Mesenchymal stem cell (in vitro differentiated cells and primary cell): ENCODE data around the gene EWSR1.

Source experiments
- DNase-seq: peaks from one replicate; pipeline ENCODE4 v3.0.0-alpha.2; 2013
- H2AFZ ChIP-seq: one replicate; pipeline ENCODE4 v1.6.1; 2013; ENCODE audit warnings: low read depth, mild to moderate bottlenecking, control low read depth, inconsistent platforms, low read length, moderate library complexity
- H2AK5ac ChIP-seq: 2 replicates; pipeline ENCODE4 v1.6.1; 2013; ENCODE audit warnings: low read length, moderate library complexity, mild to moderate bottlenecking, inconsistent platforms; ENCODE audit not compliant: severe bottlenecking
- H2BK120ac ChIP-seq: one replicate; pipeline ENCODE4 v1.6.1; 2013; ENCODE audit warnings: low read depth, mild to moderate bottlenecking, inconsistent platforms, low read length, moderate library complexity
- H2BK12ac ChIP-seq, 2 experiments: one replicate each; pipeline ENCODE4 v1.6.1; 2013; ENCODE audit warnings: inconsistent platforms in 2 of 2, low read length in 2 of 2, mild to moderate bottlenecking in 2 of 2, moderate library complexity in 2 of 2, control low read depth in 1 of 2
- H2BK15ac ChIP-seq: one replicate; pipeline ENCODE4 v1.6.1; 2013; ENCODE audit warnings: mild to moderate bottlenecking, low read depth, inconsistent platforms; ENCODE audit not compliant: poor library complexity, severe bottlenecking
- H2BK5ac ChIP-seq: 2 replicates; pipeline ENCODE4 v1.6.1; 2013; ENCODE audit warnings: low read depth, mild to moderate bottlenecking, low read length, control low read depth, inconsistent platforms; ENCODE audit not compliant: poor library complexity, severe bottlenecking
- H3K14ac ChIP-seq, 2 experiments: one replicate each; pipeline ENCODE4 v1.6.1; 2013; ENCODE audit warnings: inconsistent platforms in 2 of 2, low read length in 2 of 2, control low read depth in 1 of 2, mild to moderate bottlenecking in 1 of 2, moderate library complexity in 1 of 2
- H3K18ac ChIP-seq, 2 experiments: one replicate each; pipeline ENCODE4 v1.6.1; 2013; ENCODE audit warnings: inconsistent platforms in 2 of 2, low read length in 2 of 2, control low read depth in 1 of 2, low read depth in 1 of 2, mild to moderate bottlenecking in 1 of 2
- H3K23ac ChIP-seq, 2 experiments: one replicate each; pipeline ENCODE4 v1.6.1; 2013; ENCODE audit warnings: inconsistent platforms in 2 of 2, low read length in 2 of 2, mild to moderate bottlenecking in 2 of 2, moderate library complexity in 2 of 2, control low read depth in 1 of 2
- H3K27ac ChIP-seq: 2 replicates; pipeline ENCODE4 v1.5.1; 2013; ENCODE audit warnings: mild to moderate bottlenecking, moderate library complexity, low read length, control low read depth, inconsistent platforms; ENCODE audit not compliant: poor library complexity, severe bottlenecking
- H3K27me3 ChIP-seq, 2 experiments: 2 replicates each; pipeline versions ENCODE4 v1.6.1 to v1.7.0; 2013; ENCODE audit warnings: low read length in 2 of 2, mild to moderate bottlenecking in 2 of 2, moderate library complexity in 2 of 2, control low read depth in 1 of 2, inconsistent platforms in 1 of 2; ENCODE audit not compliant: control insufficient read depth in 1 of 2, insufficient read depth in 1 of 2
- H3K36me3 ChIP-seq, 2 experiments: 2 replicates each; pipeline versions ENCODE4 v1.6.1 to v1.7.0; 2013; ENCODE audit warnings: low read length in 2 of 2, control low read depth in 1 of 2, inconsistent platforms in 1 of 2, low read depth in 1 of 2, mild to moderate bottlenecking in 1 of 2; ENCODE audit not compliant: insufficient read depth in 2 of 2, control insufficient read depth in 1 of 2
- H3K4ac ChIP-seq, 2 experiments: one replicate each; pipeline ENCODE4 v1.6.1; 2013; ENCODE audit warnings: inconsistent platforms in 2 of 2, low read length in 2 of 2, mild to moderate bottlenecking in 2 of 2, moderate library complexity in 2 of 2, control low read depth in 1 of 2, low read depth in 1 of 2
- H3K4me1 ChIP-seq: 2 replicates; pipeline ENCODE4 v1.6.1; 2013; ENCODE audit warnings: low read depth, low read length, control low read depth; ENCODE audit not compliant: control insufficient read depth, insufficient read depth
- H3K4me2 ChIP-seq: 2 replicates; pipeline ENCODE4 v1.6.1; 2013; ENCODE audit warnings: low read length, mild to moderate bottlenecking, inconsistent platforms; ENCODE audit not compliant: poor library complexity, severe bottlenecking
- H3K4me3 ChIP-seq, 2 experiments: 2 replicates each; pipeline versions ENCODE4 v1.5.1 to v1.7.0; 2013; ENCODE audit warnings: low read length in 2 of 2, mild to moderate bottlenecking in 2 of 2, control low read depth in 1 of 2, low read depth in 1 of 2; ENCODE audit not compliant: insufficient read depth in 1 of 2
- H3K79me1 ChIP-seq: replicated peaks from 2 replicates; pipeline ENCODE4 v1.6.1; 2013; ENCODE audit warnings: mild to moderate bottlenecking, control low read depth, low read length, inconsistent platforms; ENCODE audit not compliant: poor library complexity, severe bottlenecking
- H3K9ac ChIP-seq: 2 replicates; pipeline ENCODE4 v1.7.0; 2013; ENCODE audit warnings: mild to moderate bottlenecking, low read length, moderate library complexity
- H3K9me3 ChIP-seq: 2 replicates; pipeline ENCODE4 v1.7.0; 2013; ENCODE audit warnings: mild to moderate bottlenecking, low read length; ENCODE audit not compliant: control insufficient read depth
- H4K8ac ChIP-seq: one replicate; pipeline ENCODE4 v1.6.1; 2013; ENCODE audit warnings: inconsistent platforms, mild to moderate bottlenecking, low read length, moderate library complexity
- H4K91ac ChIP-seq: one replicate; pipeline ENCODE4 v1.6.1; 2013; ENCODE audit warnings: mild to moderate bottlenecking, low read length, inconsistent platforms
- WGBS: methylation state at CpG from one replicate; pipeline ENCODE4 v1.1.7; 2013; ENCODE audit warnings: mixed read lengths; 5-methylcytosine and 5-hydroxymethylcytosine counted together

EWSR1 gene

DNA sequence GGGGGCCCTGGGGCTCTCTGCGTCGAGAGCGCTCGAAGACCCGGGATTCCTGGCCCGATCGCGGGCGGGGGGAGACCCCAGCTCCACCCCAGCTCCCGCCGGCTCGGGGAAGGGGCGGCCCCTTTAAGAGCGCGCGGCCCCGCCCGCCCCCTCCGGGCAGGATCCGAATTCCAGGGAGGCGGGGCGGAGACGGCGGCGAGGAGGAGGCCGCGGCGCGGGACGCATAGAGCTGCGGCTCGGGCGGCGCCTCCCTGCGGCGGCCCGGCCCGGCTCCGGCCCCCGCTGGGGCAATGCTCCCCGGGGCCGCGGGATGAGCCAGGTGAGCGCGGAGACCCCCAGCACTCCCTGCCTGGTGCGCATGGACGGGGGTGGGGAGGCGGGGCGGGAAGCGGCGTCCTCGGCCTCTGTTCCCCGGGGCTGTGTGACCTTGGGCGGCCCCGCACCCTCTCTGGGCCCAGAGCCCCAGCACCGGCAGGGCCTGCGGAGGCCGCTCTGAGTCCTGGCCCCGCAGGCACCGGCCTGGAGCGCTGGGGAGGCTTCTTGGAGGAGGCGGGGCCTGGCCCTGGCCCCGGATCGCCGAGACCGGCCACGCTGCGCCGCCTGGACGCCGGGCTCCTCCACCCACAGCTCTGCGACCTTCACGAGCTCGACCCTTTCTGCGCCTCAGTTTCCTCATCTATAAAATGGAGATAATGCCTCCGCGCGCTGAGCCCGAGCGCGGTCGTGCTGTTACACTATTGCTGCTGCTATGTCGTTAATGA is 38.9 kb downstream of the EWSR1 start:
- Histone ChIP-seq H3K9me3 (no peaks in the 10 kb centered on the region), H3K14ac (peak overlapping the region in 1 of 2 experiments; percentile 91), H3K18ac (peak overlapping the region; percentile 68 to 92), H2BK15ac (peak overlapping the region; percentile 90), H3K4me2 (peak overlapping the region; percentile 90), H3K4me3 (peak overlapping the region; percentile 71 to 96), H3K27ac (peak overlapping the region; percentile 81), H4K91ac (peak overlapping the region; percentile 76), H3K4me1 (peaks cover 58% of the 10 kb centered on the region), H2AK5ac (no peak overlapping the region), H2BK120ac (peak overlapping the region; percentile 95), H3K4ac (peak overlapping the region; percentile 52 to 76), H3K27me3 (no peaks in the 10 kb centered on the region), H3K36me3 (peaks cover 0 to 33% of the 10 kb centered on the region in 2 experiments), H2AFZ (peak overlapping the region; percentile 72), H2BK12ac (peak overlapping the region in 1 of 2 experiments; percentile 82), H4K8ac (peak overlapping the region; percentile 87), H3K79me1 (peaks cover 18% of the 10 kb centered on the region), H3K9ac (peak overlapping the region; percentile 87), H3K23ac (peak overlapping the region in 1 of 2 experiments; percentile 66), H2BK5ac (peak overlapping the region; percentile 39)
- DNase-seq, result peak; percentile 83
- WGBS, result 3% methylated on average over 53 of the region's 83 CpGs

DNA sequence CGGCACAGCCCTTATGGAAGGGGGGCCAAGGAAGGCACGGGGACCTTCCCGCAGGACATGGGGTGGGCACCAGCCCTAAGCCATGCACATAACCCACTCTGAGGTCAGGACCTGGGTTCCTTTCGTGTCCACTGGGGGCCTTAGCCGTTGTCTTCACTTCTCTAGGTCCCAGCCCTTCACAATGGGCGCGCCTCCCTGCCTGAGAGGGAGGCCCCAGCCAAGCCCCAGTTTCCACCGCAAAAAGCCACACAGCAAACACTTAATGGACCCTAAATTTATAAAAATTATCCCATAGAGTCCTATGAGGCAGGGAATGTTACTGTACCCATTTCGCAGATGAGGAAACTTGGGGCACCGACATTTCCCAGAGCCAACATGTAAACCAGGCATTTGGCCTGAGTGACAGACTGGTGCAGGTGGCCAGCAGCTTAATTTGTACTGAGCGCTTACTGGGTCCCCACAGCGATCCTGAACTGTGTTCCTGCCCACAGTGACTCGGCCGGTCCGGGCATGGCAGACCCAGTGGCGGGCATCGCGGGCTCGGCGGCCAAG is 39.6 kb downstream of the EWSR1 start:
- 74% methylated on average over 20 of the region's 20 CpGs for whole genome bisulfite sequencing
- peak; percentile 40 for DNase-seq
- Histone ChIP-seq H3K27ac (no peak overlapping the region), H2AK5ac (no peak overlapping the region), H2BK15ac (peak overlapping the region; percentile 90), H3K27me3 (peaks cover 0 to under 1% of the 10 kb centered on the region in 2 experiments), H3K36me3 (peaks cover 4 to 36% of the 10 kb centered on the region in 2 experiments), H2BK120ac (no peak overlapping the region), H3K4me1 (peaks cover 57% of the 10 kb centered on the region), H3K4ac (peak overlapping the region in 1 of 2 experiments; percentile 76), H2BK12ac (peak overlapping the region in 1 of 2 experiments; percentile 82), H4K8ac (no peak overlapping the region), H2AFZ (peak overlapping the region; percentile 54), H3K9me3 (no peaks in the 10 kb centered on the region), H3K9ac (peak overlapping the region; percentile 87), H2BK5ac (no peak overlapping the region), H3K79me1 (peaks cover 21% of the 10 kb centered on the region), H3K4me3 (peak overlapping the region; percentile 71 to 96), H4K91ac (peak overlapping the region; percentile 5), H3K23ac (peak overlapping the region in 1 of 2 experiments; percentile 66), H3K14ac (peak overlapping the region in 1 of 2 experiments; percentile 91), H3K18ac (peak overlapping the region in 1 of 2 experiments; percentile 84), H3K4me2 (peak overlapping the region; percentile 63)

DNA sequence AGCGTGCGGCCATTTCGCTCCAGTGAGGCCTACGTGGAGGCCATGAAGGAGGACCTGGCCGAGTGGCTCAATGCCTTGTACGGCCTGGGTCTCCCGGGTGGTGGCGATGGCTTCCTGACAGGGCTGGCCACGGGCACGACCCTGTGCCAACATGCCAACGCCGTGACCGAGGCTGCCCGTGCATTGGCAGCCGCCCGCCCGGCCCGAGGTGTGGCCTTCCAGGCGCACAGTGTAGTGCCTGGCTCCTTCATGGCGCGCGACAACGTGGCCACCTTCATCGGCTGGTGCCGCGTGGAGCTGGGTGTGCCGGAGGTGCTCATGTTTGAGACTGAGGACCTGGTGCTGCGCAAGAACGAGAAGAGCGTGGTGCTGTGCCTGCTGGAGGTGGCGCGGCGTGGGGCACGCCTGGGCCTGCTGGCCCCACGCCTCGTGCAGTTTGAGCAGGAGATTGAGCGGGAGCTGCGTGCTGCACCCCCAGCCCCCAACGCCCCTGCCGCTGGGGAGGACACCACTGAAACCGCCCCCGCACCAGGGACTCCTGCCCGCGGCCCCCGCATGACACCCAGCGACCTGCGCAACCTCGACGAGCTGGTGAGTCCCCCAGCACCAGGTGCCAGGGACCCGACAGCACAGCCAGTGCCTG is 40.2 kb downstream of the EWSR1 start:
- Histone ChIP-seq H4K8ac (no peak overlapping the region), H2BK15ac (no peak overlapping the region), H4K91ac (peak overlapping the region; percentile 8), H2AK5ac (no peak overlapping the region), H3K14ac (peak overlapping the region in 1 of 2 experiments; percentile 35), H3K9me3 (no peaks in the 10 kb centered on the region), H2BK5ac (no peak overlapping the region), H3K27me3 (peaks cover 0 to 6% of the 10 kb centered on the region in 2 experiments), H3K27ac (no peak overlapping the region), H3K4ac (no peak overlapping the region), H2AFZ (no peak overlapping the region), H3K4me3 (peak overlapping the region in 1 of 2 experiments; percentile 96), H3K4me1 (peaks cover 55% of the 10 kb centered on the region), H3K23ac (no peak overlapping the region), H3K18ac (peak overlapping the region in 1 of 2 experiments; percentile 13), H3K4me2 (no peak overlapping the region), H3K9ac (peak overlapping the region; percentile 87), H2BK12ac (peak overlapping the region in 1 of 2 experiments; percentile 16), H3K36me3 (peaks cover 4 to 38% of the 10 kb centered on the region in 2 experiments), H3K79me1 (peaks cover 23% of the 10 kb centered on the region), H2BK120ac (no peak overlapping the region)
- WGBS, result 92% methylated on average over 50 of the region's 50 CpGs
- no peak for DNase-seq
